ENCODE data around the gene TBC1D16. TPM values are rescaled to one million over a fixed set of nuclear protein-coding genes. Genes with fewer than 3 reads are reported as not detected.
A peak's percentile ranks its signal among the peaks of the same experiment; 100 is the strongest.

Gene TBC1D16
- total RNA-seq, 6 experiments from 2014 or later: 5.8 to 21.0 (median 14.4) TPM

DNA sequence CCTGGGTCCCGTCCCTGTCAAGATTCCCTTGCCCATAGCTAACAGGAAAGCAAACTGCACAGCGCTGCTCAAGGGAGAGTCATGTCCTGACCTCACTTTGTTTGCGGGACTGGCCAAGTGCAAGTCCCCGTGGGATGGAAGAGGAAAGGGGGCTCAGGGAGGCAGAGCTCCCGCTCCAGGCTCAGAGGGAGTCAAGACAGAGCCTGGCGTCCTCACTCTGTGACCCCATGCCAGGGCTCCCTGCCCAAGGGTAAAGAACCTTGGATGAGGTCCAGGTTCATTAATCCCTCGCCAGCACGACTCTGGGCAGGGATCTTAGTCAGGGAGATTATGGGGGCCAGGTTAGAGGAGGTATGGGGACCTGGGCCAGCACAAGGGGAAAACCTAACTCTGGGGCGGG, 145.0 kb downstream of the TBC1D16 start:
- H3K27me3 ChIP-seq: no peaks in the 10 kb centered on the region
- intact Hi-C loops (cut with DNase I): no loop called here
- peak in 2 of 4 donors; percentile 5 to 14 for ATAC-seq
- 29% methylated on average over 9 of the region's 9 CpGs for WGBS (ENCODE audit: insufficient coverage, low coverage, low lambda C conversion rate, missing lambda C conversion rate)
- no peak for TF ChIP-seq POLR2A (IDR thresholded peaks at IDR 0.05)
- TF ChIP-seq, protein P1, sequence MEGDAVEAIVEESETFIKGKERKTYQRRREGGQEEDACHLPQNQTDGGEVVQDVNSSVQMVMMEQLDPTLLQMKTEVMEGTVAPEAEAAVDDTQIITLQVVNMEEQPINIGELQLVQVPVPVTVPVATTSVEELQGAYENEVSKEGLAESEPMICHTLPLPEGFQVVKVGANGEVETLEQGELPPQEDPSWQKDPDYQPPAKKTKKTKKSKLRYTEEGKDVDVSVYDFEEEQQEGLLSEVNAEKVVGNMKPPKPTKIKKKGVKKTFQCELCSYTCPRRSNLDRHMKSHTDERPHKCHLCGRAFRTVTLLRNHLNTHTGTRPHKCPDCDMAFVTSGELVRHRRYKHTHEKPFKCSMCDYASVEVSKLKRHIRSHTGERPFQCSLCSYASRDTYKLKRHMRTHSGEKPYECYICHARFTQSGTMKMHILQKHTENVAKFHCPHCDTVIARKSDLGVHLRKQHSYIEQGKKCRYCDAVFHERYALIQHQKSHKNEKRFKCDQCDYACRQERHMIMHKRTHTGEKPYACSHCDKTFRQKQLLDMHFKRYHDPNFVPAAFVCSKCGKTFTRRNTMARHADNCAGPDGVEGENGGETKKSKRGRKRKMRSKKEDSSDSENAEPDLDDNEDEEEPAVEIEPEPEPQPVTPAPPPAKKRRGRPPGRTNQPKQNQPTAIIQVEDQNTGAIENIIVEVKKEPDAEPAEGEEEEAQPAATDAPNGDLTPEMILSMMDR (IDR thresholded peaks at IDR 0.05): no peak
- H3K9me3 ChIP-seq: no peaks in the 10 kb centered on the region
- no peaks in the 10 kb centered on the region for H3K4me1 ChIP-seq
- peak in 1 of 3 donors; percentile 40 for DNase-seq
- H3K27ac ChIP-seq: no peak overlapping the region
- no peak overlapping the region for H3K4me3 ChIP-seq
- H3K36me3 ChIP-seq: no peaks in the 10 kb centered on the region

DNA sequence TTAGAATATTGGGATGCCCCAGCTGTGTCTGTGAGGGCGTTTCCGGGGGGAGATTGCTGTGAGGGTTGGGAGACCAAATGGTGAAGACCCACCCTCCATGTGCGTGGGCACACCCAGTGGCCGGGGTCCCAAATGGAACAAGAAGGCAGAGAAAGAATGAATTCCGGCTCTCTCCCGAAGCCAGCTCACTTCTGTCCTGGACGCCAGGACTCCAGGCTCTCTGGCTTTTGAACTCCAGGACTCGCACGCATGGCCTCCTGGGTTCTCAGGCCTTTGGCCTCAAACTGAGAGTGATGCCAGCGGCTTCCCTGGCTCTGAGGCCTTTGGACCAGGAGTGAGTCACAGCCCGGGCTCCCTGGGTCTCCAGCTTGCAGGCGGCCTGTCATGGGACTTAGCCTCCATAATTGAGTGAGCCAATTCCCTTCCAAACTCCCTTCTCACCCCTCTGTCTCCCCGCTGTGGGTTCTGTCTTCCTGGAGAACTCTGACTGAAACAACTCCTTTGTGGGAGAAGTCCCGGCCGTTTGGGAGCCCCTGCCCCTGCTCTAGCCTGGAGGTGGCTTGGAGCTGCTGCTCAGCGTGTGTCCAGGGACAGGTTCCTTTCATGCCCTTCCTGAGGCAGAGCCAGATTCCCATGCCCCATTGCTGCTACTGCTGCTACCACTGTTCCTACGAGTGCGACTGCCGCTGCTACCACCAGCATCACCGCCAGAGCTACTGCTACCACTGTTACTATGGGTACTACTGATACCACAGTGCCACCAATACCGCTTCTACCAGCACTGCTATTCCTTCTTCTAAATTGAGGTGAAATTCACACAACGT, 146.6 kb downstream of the TBC1D16 start:
- TF ChIP-seq, protein P1 (IDR thresholded peaks at IDR 0.05): no peak
- TF ChIP-seq POLR2A (IDR thresholded peaks at IDR 0.05): no peak
- no peak overlapping the region for H3K4me3 ChIP-seq
- peak; percentile 62 to 85 (median 79) for DNase-seq
- peak; percentile 52 to 93 (median 78) for ATAC-seq
- no peaks in the 10 kb centered on the region for H3K4me1 ChIP-seq
- WGBS (ENCODE audit: insufficient coverage, low coverage, low lambda C conversion rate, missing lambda C conversion rate): 77% methylated on average over 8 of the region's 22 CpGs
- no peaks in the 10 kb centered on the region for H3K36me3 ChIP-seq
- no peaks in the 10 kb centered on the region for H3K9me3 ChIP-seq
- H3K27me3 ChIP-seq: no peaks in the 10 kb centered on the region
- no peak overlapping the region for H3K27ac ChIP-seq
- intact Hi-C loops (cut with DNase I): no loop called here

GRCh38 chr17:79888009-79888540, 147.6 kb downstream of the TBC1D16 start:
- intact Hi-C loops (cut with DNase I): no loop called here
- no peaks in the 10 kb centered on the region for H3K36me3 ChIP-seq
- TF ChIP-seq, protein P1 (IDR thresholded peaks at IDR 0.05): no peak
- no peak for TF ChIP-seq POLR2A (IDR thresholded peaks at IDR 0.05)

DNA sequence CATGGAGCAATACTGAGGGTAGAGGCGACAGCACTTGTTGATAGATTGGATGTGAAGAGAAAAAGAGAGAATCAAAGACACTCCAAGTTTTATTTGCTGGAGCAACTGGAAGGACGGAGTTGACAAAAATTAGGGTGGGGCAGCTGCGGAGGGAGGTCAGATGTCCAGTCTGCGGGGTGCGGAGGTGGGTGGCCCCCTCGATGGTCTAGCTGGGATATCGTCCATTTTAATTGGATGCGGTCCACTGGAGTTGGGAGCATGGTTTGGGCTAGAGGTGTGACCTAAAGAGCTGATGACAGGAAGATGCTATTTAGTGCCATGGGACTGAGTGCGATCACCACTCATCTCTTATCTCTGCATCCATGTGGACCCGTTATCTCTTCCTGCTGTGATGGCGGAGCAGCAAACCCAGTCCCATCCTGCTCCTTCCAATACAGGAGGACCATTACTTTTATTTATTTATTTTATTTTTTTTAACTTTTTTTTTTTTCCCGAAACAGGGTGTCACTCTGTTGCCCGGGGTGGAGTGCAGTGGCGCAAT, 148.2 kb downstream of the TBC1D16 start:
- Histone ChIP-seq H3K4me3 (no peak overlapping the region), H3K27ac (no peak overlapping the region), H3K27me3 (no peaks in the 10 kb centered on the region), H3K9me3 (no peaks in the 10 kb centered on the region), H3K4me1 (no peaks in the 10 kb centered on the region), H3K36me3 (no peaks in the 10 kb centered on the region)
- TF ChIP-seq POLR2A (IDR thresholded peaks at IDR 0.05): no peak
- TF ChIP-seq, protein P1 (IDR thresholded peaks at IDR 0.05): no peak
- 91% methylated on average over 9 of the region's 14 CpGs for WGBS (ENCODE audit: insufficient coverage, low coverage, low lambda C conversion rate, missing lambda C conversion rate)
- ATAC-seq (no peak), DNase-seq (peak in 1 of 3 donors; percentile 31)
- intact Hi-C loops (cut with DNase I): no loop called here

More at GRCh38 chr17:79888009-79888540, 147.6 kb downstream of the TBC1D16 start:
- ATAC-seq (no peak), DNase-seq (peak in 1 of 3 donors; percentile 29)
- Histone ChIP-seq H3K4me3 (no peak overlapping the region), H3K4me1 (no peaks in the 10 kb centered on the region), H3K27ac (no peak overlapping the region), H3K9me3 (no peaks in the 10 kb centered on the region), H3K27me3 (no peaks in the 10 kb centered on the region)
- 93% methylated on average over 4 of the region's 17 CpGs for WGBS (ENCODE audit: insufficient coverage, low coverage, low lambda C conversion rate, missing lambda C conversion rate)

All from right lobe of liver (tissue), 6 donors.